SK-N-SH treated with all-trans-retinoic acid at 6 μM for 48 hours (cell line): Measurements from ENCODE around the gene CRAT.

Source experiments
- ATAC-seq: fragments of 200-7000 bp; cut with Tn5 transposase; 3 replicates; pipeline ENCODE4 v1.9.1; 2020; ENCODE audit warnings: mild to moderate bottlenecking, moderate library complexity
- ARNTL ChIP-seq: fragments of 450-650 bp; formaldehyde crosslinking; IDR thresholded peaks from 2 replicates; pipeline ENCODE4 v1.5.0; 2020; ENCODE audit warnings: low read depth, mild to moderate bottlenecking, moderate library complexity, borderline replicate concordance
- BACH2 ChIP-seq: fragments of 250-450 bp; sonication (Bioruptor Pico); IDR thresholded peaks from 2 replicates; pipeline ENCODE4 v1.9.0; 2021; ENCODE audit warnings: mild to moderate bottlenecking, borderline replicate concordance
- CSDC2 ChIP-seq: fragments of 250-450 bp; sonication (Bioruptor Pico); IDR thresholded peaks from 2 replicates; pipeline ENCODE4 v1.5.0; 2020; ENCODE audit warnings: mild to moderate bottlenecking, moderate library complexity
- ESRRG ChIP-seq: fragments of 250-450 bp; sonication (Bioruptor Pico); IDR thresholded peaks from 2 replicates; pipeline ENCODE4 v1.6.1; 2021; ENCODE audit warnings: mild to moderate bottlenecking
- GLIS3 ChIP-seq: fragments of 250-450 bp; sonication (Bioruptor Pico); IDR thresholded peaks from 2 replicates; pipeline ENCODE4 v1.5.0; 2020; ENCODE audit warnings: mild to moderate bottlenecking, moderate library complexity
- ISL1 ChIP-seq: fragments of 250-450 bp; sonication (Bioruptor Pico); IDR thresholded peaks from 2 replicates; pipeline ENCODE4 v2.1.2; 2022; ENCODE audit warnings: mild to moderate bottlenecking, moderate library complexity
- OSR1 ChIP-seq: fragments of 250-450 bp; sonication (Bioruptor Pico); IDR thresholded peaks from 2 replicates; pipeline ENCODE4 v1.8.0; 2022; ENCODE audit warnings: moderate library complexity, mild to moderate bottlenecking, inconsistent platforms
- PPARA ChIP-seq: fragments of 250-450 bp; sonication (Bioruptor Pico); IDR thresholded peaks from 2 replicates; pipeline ENCODE4 v1.5.0; 2020; ENCODE audit warnings: mild to moderate bottlenecking, borderline replicate concordance
- SNAI2 ChIP-seq: fragments of 250-450 bp; sonication (Bioruptor Pico); IDR thresholded peaks from 2 replicates; pipeline ENCODE4 v1.5.0; 2020; ENCODE audit warnings: mild to moderate bottlenecking, moderate library complexity
- TCF4 ChIP-seq: fragments of 250-450 bp; sonication (Bioruptor Pico); IDR thresholded peaks from 2 replicates; pipeline ENCODE4 v1.8.0; 2021; ENCODE audit warnings: mild to moderate bottlenecking, moderate library complexity, borderline replicate concordance
- ZC3H10 ChIP-seq: fragments of 250-450 bp; sonication (Bioruptor Pico); IDR thresholded peaks from 2 replicates; pipeline ENCODE4 v1.5.1; 2021; ENCODE audit warnings: mild to moderate bottlenecking, moderate library complexity
- ZFP30 ChIP-seq: fragments of 450-650 bp; formaldehyde crosslinking; IDR thresholded peaks from 2 replicates; pipeline ENCODE4 v1.5.0; 2022; ENCODE audit warnings: mild to moderate bottlenecking, moderate library complexity
- ZNF565 ChIP-seq: fragments of 450-650 bp; formaldehyde crosslinking; conservative IDR thresholded peaks from 2 replicates; pipeline ENCODE4 v1.5.0; 2020; ENCODE audit warnings: low read depth, mild to moderate bottlenecking, moderate library complexity
- ZNF70 ChIP-seq: fragments of 450-650 bp; formaldehyde crosslinking; IDR thresholded peaks from 2 replicates; pipeline ENCODE4 v1.5.0; 2020; ENCODE audit warnings: mild to moderate bottlenecking, moderate library complexity
- ZNF8 ChIP-seq: fragments of 450-650 bp; formaldehyde crosslinking; IDR thresholded peaks from 2 replicates; pipeline ENCODE4 v1.5.0; 2020; ENCODE audit warnings: mild to moderate bottlenecking, moderate library complexity
- TF ChIP-seq, protein P1 (sequence below): fragments of 250-450 bp; sonication (Bioruptor Pico); IDR thresholded peaks from 2 replicates; pipeline ENCODE4 v1.5.1; 2020; ENCODE audit warnings: low read depth, mild to moderate bottlenecking, moderate library complexity
- TF ChIP-seq, protein P2 (sequence below): fragments of 250-450 bp; sonication (Bioruptor Pico); IDR thresholded peaks from 2 replicates; pipeline ENCODE4 v1.5.1; 2021; ENCODE audit warnings: mild to moderate bottlenecking, moderate library complexity
- TF ChIP-seq, protein P3 (sequence below): fragments of 250-450 bp; sonication (Bioruptor Pico); IDR thresholded peaks from 2 replicates; pipeline ENCODE4 v1.5.0; 2020; ENCODE audit warnings: mild to moderate bottlenecking, moderate library complexity
- TF ChIP-seq, protein P4 (sequence below): fragments of 250-450 bp; sonication (Bioruptor Pico); IDR thresholded peaks from 2 replicates; pipeline ENCODE4 v1.8.0; 2020; ENCODE audit warnings: mild to moderate bottlenecking, moderate library complexity, borderline replicate concordance

Gene CRAT

DNA sequence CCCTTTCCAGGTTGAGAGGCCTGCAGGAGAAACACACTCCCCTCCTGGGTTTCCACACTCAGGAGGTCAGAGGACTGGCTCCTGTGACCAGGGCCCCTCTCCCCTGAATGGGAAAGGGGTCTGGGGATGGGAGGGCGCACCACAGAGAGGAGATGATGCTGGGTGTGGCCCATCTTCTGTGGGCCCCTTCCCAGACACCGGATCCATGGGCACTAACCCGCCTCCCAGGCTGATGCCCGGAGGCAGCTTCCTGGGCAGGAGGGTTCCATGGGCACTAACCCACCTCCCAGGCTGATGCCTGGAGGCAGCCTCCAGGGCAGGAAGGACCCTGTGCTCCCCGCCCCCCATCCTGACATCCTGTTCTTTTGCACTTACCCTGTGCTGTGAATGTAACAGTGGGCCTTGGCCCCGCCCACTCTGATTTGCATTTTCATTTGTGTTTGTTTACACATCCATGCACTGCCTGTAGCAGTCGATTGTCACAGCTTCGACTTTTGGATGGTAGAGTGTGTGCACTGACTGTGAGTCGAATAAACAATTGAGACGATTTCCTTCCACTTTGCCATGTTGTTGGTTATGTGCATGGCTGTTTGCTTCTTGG, 39.0 kb downstream of the CRAT start:
- TF ChIP-seq ZNF8 (CRISPR knock-in tag) (no peak), ZFP30 (CRISPR knock-in tag) (no peak), ZNF565 (CRISPR knock-in tag) (no peak), ARNTL (no peak), ZC3H10 (CRISPR knock-in tag) (no peak), CSDC2 (no peak), OSR1 (CRISPR knock-in tag) (no peak), BACH2 (CRISPR knock-in tag) (no peak), ISL1 (CRISPR knock-in tag) (no peak), ESRRG (CRISPR knock-in tag) (no peak), GLIS3 (CRISPR knock-in tag) (no peak), TCF4 (CRISPR knock-in tag) (no peak), PPARA (CRISPR knock-in tag) (no peak), SNAI2 (CRISPR knock-in tag) (no peak)
- TF ChIP-seq, protein P1, sequence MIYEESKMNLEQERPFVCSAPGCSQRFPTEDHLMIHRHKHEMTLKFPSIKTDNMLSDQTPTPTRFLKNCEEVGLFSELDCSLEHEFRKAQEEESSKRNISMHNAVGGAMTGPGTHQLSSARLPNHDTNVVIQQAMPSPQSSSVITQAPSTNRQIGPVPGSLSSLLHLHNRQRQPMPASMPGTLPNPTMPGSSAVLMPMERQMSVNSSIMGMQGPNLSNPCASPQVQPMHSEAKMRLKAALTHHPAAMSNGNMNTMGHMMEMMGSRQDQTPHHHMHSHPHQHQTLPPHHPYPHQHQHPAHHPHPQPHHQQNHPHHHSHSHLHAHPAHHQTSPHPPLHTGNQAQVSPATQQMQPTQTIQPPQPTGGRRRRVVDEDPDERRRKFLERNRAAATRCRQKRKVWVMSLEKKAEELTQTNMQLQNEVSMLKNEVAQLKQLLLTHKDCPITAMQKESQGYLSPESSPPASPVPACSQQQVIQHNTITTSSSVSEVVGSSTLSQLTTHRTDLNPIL: no peak
- TF ChIP-seq, protein P2, sequence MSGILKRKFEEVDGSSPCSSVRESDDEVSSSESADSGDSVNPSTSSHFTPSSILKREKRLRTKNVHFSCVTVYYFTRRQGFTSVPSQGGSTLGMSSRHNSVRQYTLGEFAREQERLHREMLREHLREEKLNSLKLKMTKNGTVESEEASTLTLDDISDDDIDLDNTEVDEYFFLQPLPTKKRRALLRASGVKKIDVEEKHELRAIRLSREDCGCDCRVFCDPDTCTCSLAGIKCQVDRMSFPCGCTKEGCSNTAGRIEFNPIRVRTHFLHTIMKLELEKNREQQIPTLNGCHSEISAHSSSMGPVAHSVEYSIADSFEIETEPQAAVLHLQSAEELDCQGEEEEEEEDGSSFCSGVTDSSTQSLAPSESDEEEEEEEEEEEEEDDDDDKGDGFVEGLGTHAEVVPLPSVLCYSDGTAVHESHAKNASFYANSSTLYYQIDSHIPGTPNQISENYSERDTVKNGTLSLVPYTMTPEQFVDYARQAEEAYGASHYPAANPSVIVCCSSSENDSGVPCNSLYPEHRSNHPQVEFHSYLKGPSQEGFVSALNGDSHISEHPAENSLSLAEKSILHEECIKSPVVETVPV (CRISPR knock-in tag): no peak
- no peak for ATAC-seq

DNA sequence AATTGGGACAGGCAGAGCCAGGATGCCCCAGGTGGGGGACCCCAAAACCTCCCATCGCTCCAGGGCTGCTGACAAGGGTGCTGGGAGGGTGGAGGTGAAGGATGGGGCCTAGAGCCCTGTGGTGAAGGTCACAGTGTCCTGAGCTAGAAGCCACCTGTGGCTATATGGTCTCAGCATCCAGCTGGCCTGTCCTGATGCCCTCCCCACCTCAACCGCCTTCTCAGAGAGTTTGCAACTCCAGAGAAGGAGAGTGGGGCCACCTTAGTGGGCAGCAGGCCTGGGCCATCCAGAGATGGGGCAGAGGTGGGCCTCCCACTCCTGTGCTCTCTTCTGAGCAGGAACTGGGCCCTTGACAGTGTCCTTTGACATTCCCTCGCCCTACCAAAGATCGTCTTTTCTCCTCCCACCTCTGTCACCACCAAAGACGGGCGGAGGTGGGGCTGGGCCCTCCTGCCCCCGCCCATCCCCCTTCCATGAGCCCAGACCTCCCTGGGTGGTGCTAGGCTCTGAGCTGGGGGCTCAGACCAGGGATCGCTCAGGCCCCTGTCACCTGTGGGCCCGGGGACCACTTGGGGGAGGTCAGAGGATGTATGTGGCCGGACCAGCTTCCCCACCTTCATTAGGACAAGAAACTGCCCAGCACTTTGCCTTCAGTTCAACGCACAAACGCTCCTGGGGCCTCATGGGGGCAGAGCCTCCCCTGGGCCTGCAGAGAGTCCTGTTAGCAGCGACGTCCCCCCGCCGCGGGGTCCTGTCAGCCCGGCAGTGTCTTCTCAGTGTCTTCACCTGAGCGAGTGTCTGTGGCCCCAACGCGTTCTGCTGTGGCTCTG, 39.7 kb downstream of the CRAT start:
- no peak for ATAC-seq

More for the DNA sequence above, 39.7 kb downstream of the CRAT start:
- TF ChIP-seq ZNF70 (no peak), OSR1 (CRISPR knock-in tag) (no peak), SNAI2 (CRISPR knock-in tag) (no peak), ZC3H10 (CRISPR knock-in tag) (no peak), PPARA (CRISPR knock-in tag) (no peak), ZNF8 (CRISPR knock-in tag) (no peak), GLIS3 (CRISPR knock-in tag) (no peak), ISL1 (CRISPR knock-in tag) (no peak), ARNTL (no peak), BACH2 (CRISPR knock-in tag) (no peak), TCF4 (CRISPR knock-in tag) (no peak), ZFP30 (CRISPR knock-in tag) (no peak)
- TF ChIP-seq, protein P3, sequence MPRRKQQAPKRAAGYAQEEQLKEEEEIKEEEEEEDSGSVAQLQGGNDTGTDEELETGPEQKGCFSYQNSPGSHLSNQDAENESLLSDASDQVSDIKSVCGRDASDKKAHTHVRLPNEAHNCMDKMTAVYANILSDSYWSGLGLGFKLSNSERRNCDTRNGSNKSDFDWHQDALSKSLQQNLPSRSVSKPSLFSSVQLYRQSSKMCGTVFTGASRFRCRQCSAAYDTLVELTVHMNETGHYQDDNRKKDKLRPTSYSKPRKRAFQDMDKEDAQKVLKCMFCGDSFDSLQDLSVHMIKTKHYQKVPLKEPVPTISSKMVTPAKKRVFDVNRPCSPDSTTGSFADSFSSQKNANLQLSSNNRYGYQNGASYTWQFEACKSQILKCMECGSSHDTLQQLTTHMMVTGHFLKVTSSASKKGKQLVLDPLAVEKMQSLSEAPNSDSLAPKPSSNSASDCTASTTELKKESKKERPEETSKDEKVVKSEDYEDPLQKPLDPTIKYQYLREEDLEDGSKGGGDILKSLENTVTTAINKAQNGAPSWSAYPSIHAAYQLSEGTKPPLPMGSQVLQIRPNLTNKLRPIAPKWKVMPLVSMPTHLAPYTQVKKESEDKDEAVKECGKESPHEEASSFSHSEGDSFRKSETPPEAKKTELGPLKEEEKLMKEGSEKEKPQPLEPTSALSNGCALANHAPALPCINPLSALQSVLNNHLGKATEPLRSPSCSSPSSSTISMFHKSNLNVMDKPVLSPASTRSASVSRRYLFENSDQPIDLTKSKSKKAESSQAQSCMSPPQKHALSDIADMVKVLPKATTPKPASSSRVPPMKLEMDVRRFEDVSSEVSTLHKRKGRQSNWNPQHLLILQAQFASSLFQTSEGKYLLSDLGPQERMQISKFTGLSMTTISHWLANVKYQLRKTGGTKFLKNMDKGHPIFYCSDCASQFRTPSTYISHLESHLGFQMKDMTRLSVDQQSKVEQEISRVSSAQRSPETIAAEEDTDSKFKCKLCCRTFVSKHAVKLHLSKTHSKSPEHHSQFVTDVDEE: no peak
- TF ChIP-seq, protein P4, sequence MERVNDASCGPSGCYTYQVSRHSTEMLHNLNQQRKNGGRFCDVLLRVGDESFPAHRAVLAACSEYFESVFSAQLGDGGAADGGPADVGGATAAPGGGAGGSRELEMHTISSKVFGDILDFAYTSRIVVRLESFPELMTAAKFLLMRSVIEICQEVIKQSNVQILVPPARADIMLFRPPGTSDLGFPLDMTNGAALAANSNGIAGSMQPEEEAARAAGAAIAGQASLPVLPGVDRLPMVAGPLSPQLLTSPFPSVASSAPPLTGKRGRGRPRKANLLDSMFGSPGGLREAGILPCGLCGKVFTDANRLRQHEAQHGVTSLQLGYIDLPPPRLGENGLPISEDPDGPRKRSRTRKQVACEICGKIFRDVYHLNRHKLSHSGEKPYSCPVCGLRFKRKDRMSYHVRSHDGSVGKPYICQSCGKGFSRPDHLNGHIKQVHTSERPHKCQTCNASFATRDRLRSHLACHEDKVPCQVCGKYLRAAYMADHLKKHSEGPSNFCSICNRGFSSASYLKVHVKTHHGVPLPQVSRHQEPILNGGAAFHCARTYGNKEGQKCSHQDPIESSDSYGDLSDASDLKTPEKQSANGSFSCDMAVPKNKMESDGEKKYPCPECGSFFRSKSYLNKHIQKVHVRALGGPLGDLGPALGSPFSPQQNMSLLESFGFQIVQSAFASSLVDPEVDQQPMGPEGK (CRISPR knock-in tag): no peak
